GM19099 (cell line): ENCODE results near the gene KATNBL1.

Experiments
- POLR2A ChIP-seq: IDR thresholded peaks from 3 replicates; pipeline ENCODE4 v1.6.1; 2011; ENCODE audit warnings: low read depth; ENCODE audit not compliant: insufficient read length; ENCODE audit errors: extremely low read depth

Gene KATNBL1

DNA sequence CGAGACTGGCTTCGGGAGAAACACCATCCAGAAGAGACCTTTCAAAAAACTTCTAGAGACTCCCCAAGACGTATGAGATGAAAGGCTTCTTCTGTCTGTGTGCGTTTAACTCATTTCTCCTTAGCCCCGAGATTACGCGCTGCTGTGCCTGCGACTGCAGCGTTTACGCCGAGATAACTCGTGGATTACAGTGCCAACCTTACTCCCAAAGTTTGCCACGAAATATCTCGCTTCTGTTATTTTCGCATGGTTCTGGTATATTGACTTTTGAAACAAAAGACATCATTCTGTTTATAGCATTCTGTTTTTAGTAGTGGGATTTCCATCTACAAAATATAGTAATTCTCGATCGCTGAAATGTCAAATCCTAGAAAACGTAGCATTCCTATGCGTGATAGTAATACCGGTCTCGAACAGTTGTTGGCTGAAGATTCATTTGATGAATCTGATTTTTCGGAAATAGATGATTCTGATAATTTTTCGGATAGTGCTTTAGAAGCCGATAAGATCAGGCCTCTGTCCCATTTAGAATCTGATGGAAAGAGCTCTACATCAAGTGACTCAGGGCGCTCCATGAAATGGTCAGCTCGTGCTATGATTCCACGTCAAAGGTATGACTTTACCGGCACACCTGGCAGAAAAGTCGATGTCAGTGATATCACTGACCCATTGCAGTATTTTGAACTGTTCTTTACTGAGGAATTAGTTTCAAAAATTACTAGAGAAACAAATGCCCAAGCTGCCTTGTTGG lies 107.5 kb downstream of the KATNBL1 start:
- TF ChIP-seq POLR2A = no peak

DNA sequence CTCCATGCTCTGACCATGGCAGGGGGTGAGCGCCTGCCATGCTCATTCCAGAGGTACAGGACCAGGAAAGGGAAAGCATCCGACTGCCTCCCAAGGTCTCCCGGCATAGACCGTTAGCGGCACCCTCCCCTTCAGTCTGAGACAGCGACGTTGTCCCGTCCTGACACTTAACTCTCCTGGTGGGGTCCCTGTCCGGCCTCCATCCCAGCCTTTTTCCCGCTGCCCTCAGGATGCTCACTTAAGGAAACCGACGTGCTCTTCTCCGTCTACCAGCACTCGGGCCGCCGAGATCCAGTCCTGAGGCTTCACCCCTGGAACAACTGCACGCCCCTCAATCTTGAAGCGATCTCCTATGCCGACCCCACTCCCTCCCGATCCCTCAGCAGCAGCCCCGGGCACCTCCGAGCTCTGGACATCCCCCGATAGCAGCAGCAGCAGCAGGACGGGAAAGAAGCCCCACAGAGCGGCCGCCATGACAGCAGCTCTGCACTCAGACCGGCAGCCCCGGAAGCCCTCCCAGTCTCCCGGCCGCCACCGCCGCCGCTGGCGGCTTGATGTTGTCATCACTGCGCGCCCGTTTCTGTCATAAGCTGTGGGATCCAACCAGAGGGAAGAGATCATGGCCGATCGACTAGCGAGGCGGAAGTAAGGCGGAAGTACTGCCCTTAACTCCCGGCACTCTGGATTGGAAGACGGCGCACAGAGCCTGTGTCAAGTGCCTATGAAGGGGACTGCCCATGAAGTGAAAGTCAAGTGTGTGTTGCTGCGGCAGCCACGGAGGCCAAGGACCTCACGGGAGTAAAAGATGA lies 108.3 kb downstream of the KATNBL1 start, which contains the start of the genes EMC7 and PGBD4:
Gene EMC7, minus strand, starts transcription at position 497 of the 809 bp plus-strand sequence. Its CDS starts 23 bp downstream, at position 474.
Gene PGBD4, plus strand, starts transcription at position 718 of the 809 bp plus-strand sequence. CDS start 449 bp downstream, outside the sequence.
- peak; percentile 99 for TF ChIP-seq POLR2A

DNA sequence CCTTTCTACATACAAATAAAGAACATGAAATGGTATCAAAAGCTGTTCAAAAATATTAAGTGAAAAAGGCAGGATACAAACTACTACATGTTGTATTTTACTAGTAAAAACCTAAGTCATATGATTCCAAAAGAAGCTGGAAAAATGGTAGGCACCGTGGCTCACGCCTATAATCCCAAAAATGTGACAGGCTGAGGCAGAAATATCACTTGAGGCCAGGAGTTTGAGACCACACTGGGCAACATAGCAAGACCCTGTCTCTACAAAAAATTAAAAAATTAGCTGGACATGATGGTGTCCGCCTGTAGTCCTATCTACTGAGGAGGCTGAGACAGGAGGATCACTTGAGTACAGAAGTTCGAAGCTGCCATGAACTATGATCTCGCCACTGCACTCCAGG lies 110.0 kb downstream of the KATNBL1 start:
- no peak for TF ChIP-seq POLR2A
